Epithelial cell of esophagus (primary cell): ENCODE measurements around the gene CPED1.

Experiments used
- DNase-seq: peaks from one replicate; pipeline ENCODE4 v3.0.0; 2010; ENCODE audit warnings: low read depth
- H3K4me3 ChIP-seq: 2 replicates; pipeline ENCODE4 v1.5.1; 2011; ENCODE audit warnings: mild to moderate bottlenecking, low read length, control low read depth
- CTCF ChIP-seq: IDR thresholded peaks from 2 replicates; pipeline ENCODE4 v1.5.1; 2011; ENCODE audit warnings: low read depth, mild to moderate bottlenecking, low read length, control low read depth, inconsistent platforms; ENCODE audit not compliant: insufficient read depth; ENCODE audit errors: missing control alignments

CPED1 gene

DNA sequence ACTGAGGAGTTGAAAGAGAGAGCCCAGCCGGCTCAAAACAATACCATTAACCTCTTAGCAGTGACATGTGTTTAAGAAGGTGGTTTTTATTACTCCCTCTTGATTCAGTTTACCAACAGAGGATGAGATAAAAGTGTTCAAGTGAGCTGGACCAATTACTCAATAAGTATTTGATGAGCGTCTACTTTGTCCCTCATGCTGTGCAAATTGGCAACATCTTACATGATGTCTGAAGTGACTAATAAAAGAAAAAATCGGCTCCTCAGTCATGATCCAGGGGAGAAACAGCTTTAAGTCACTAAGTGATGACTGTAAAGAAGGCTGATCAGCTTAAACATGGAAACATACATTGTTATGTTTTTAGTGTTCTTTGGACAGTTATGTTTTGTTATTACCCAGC is 348.1 kb downstream of the CPED1 start:
- DNase-seq = no peak
- TF ChIP-seq CTCF = no peak
- H3K4me3 ChIP-seq = no peak overlapping the region

DNA sequence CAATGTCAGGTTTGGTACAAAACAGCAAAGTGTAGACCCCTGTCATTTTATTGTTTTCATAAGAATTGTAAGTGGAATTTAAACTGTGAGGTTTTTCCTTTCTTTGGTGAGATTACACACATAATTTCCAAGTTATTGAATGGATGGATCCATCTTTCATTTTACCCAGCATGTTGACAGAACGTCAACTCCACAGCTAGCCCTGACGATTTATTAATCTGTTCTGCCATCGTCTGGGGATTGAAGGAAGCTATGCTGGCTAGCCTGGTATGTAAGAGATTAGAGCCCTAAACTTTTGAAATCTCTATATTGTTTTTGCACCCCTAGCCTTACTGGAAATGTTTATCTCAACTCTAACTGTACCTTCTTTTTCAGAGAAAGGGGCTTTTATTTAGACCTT is 348.9 kb downstream of the CPED1 start:
- TF ChIP-seq CTCF = peak; percentile 55
- peak; percentile 50 for DNase-seq
- no peak overlapping the region for H3K4me3 ChIP-seq

GRCh38 chr7:121339082-121339481 is 350.6 kb downstream of the CPED1 start:
- TF ChIP-seq CTCF = no peak
- no peak overlapping the region for H3K4me3 ChIP-seq
- no peak for DNase-seq

- H3K4me3 ChIP-seq = no peak overlapping the region
- no peak for TF ChIP-seq CTCF
- no peak for DNase-seq
These were observed 353.4 kb downstream of the CPED1 start for GRCh38 chr7:121341933-121342332.

- DNase-seq = no peak
- no peak for TF ChIP-seq CTCF
- H3K4me3 ChIP-seq = no peak overlapping the region
These were observed 354.1 kb downstream of the CPED1 start for GRCh38 chr7:121342631-121343030.

- DNase-seq = no peak
- TF ChIP-seq CTCF = no peak
- no peak overlapping the region for H3K4me3 ChIP-seq
These were observed 354.8 kb downstream of the CPED1 start for GRCh38 chr7:121343302-121343701.

- TF ChIP-seq CTCF = no peak
- DNase-seq = no peak
- no peak overlapping the region for H3K4me3 ChIP-seq
These were observed 355.6 kb downstream of the CPED1 start for GRCh38 chr7:121344093-121344492.
